Left kidney (tissue), 2 donors: Measurements from ENCODE around the gene FAM200C. TPM values are rescaled to one million over a fixed set of nuclear protein-coding genes. Genes with fewer than 3 reads are reported as not detected.

Experiments used
- DNase-seq: peaks from one replicate; pipeline ENCODE4 v3.0.0-alpha.2; 2013
- polyA plus RNA-seq: library from polyadenylated mRNA; unstranded; fragments of 120-200 nt; gene quantifications from one replicate; pipeline ENCODE4 v1.2.1, GENCODE V29; 2013; ENCODE audit not compliant: insufficient read length

FAM200C gene
- polyA plus RNA-seq, 1 donor, result 18.8 TPM

DNA sequence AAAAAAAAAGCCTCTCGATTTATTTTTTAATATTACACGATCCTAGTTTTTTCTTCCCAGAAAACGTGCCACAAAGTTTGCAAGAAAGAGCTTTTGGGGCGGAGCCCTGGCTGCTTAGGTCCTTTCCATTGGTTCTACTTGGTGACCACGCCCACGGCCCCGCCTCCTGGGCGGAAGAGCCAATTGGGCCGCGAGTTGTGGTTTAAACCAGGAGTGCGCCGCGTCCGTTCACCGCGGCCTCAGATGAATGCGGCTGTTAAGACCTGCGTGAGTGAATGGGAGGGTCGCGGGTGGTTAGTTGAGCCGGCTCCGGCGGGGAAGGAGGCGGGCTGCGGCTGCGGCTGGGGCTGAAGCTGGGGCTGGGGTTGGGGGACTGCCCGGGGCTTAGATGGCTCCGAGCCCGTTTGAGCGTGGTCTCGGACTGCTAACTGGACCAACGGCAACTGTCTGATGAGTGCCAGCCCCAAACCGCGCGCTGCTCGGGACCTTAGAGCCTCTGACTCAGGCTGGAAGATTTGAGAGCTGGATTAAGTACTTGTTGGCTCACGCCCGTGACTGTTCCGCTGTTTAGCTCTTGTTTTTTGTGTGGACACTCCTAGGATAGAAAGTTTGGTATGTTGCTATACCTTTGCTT lies 21.9 kb upstream of the FAM200C start, which contains the start of gene PTTG1:
Gene PTTG1, plus strand, starts transcription at position 231 of the 634 bp plus-strand sequence. CDS start 458 bp downstream, outside the sequence.
- DNase-seq, result peak; percentile 98

DNA sequence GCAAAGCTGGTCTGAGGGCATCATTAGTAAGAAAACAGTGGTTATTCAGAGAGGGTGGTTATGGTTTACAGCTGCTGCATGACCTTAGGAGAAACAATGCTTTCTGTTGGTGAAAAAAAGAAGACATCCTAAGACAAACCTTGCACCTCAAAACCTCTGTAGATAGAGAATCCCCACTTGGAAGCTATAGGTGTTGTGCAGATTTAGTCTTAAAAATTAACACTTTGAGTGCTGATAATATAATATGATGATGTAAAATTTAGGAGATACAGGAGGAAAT lies 20.4 kb upstream of the FAM200C start:
- no peak for DNase-seq

DNA sequence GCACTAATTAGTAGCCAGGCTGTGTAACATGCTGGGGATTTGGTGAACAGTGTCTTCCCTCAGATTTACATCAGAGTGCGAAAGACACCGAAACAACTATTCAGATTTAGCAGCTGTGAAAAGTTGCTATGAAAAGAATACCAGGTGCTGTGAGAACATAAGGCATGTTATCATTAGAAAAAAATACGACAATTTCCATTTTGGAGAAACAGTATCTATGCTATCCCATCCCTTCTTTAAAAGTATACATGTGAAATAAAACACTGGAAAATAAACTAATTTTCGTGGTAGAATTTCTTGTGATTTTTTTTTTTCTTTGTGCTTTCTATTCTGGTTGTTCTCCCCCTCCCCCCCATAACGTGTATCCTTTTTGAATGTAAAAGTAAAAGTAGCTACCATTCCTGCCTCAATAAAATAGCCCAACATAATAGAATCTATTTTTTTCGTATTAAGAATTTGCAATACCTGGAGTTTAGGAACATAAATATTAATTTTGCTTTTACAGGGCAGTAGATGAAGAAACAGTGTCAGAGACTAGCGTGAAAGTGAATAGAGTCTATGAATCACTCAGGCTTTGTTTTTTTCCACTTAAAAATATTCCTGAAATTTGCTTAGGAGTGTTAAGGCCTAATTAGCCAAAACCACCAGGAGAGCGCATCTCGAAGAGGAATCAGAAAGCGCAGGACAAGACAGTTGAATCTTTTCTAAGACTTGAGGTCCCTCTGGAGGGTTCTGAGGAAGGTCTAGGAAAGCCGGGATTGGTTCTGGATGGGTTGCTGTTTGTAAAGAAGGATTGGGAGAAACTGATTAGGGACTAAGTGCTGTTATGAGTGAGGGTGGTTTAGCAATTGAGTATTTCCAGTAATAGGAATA lies 19.8 kb upstream of the FAM200C start:
- DNase-seq, result no peak

DNA sequence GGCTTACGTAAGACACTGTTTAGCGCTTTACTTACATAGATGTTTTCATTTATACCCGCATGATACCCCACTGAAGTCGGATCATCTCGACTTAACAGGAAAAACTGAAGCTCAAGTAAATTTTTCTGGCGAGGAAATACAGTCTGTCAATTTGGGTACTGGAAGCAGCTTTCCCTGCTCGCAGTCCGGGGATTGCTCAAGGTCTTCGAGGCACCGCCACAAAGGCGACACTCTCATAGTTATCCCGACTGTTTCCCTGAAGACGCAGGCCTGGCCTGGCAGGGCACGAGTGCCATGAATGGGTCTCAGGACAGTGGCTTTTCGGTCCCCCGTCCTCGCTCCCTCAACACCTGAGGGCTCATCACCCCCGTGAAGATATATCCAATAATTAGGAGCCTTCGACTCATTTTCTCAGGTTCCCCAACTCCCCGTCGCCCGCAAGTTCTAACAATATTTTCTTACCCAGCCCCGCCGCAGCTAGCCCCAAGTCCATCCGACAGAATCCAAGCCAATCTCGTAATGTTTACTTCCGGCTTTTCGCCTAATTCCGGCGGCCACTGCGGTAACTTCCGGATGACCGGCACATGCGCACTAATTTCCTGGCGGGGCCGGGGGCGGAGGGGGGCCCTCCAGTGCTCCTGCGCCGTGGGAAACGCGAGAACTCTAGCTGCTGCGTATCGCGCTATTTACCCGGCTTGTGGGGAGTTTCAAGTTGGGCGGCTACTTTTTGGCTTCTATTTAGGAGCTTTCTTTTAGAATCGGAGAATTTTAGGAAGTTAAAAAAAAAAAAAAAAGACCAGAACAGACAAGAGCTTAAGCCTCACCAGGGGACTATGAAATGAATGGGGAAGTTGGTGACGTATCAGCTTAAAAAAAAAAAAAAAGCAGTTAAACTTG lies 19.0 kb upstream of the FAM200C start, which contains the start of gene SLU7:
Gene SLU7, minus strand, starts transcription at position 521 of the 897 bp plus-strand sequence. CDS start 3,787 bp downstream, outside the sequence.
- DNase-seq, result peak; percentile 94

DNA sequence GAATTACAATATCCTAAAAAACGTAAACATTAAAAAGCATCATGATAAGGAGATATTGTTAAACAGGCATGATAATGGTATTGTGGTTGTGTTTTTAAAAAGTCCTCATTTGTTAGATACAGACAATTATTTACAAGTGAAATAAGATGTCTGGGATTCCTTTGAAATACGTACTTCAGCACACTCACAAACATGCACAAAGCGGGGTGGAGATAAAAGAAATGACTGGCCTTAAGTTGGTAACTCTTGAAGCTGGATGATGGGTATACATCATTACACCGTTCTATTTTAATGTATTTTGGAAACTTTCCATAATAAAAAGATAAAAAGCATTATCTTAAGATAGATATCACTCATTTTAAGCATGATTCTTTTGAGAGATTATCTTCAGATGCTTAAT lies 1.0 kb downstream of the FAM200C start:
- DNase-seq, result no peak

DNA sequence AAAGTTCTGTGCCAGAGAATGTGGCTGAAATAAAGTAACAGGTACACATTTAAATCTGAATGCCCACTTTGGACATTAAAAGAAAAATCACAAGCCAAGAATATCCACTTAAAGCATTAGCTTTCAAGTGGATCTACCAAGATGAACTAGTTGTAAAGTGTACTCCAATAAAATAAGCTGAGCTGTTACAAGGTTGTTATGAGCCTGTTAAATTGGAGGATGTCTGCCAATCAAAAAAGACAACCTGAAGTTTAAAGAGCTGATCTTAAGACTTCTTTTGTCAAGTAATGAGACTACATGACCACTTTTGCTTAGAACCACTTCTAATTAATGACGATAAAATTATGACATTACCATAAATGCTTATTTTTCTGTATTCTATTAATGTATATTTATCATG lies 2.4 kb downstream of the FAM200C start:
- no peak for DNase-seq

DNA sequence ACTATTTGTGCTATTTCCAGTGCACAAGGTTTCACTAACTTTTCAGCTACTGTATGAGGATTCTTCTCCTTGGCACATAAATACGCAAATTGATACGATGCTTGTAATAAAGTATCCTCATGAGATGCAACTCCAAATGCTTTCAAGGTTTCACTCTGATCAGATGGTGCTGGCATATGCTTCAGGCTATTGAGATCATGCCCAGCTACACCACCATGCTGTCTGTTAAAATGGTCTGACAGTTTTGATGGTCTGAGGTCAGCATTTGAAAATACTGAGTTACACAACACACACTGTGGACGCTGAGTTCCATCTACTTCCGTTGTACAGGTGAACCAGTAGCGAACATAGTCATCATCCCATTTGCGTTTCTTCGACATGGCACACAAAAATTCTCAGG lies 4.7 kb downstream of the FAM200C start:
- DNase-seq, result no peak

DNA sequence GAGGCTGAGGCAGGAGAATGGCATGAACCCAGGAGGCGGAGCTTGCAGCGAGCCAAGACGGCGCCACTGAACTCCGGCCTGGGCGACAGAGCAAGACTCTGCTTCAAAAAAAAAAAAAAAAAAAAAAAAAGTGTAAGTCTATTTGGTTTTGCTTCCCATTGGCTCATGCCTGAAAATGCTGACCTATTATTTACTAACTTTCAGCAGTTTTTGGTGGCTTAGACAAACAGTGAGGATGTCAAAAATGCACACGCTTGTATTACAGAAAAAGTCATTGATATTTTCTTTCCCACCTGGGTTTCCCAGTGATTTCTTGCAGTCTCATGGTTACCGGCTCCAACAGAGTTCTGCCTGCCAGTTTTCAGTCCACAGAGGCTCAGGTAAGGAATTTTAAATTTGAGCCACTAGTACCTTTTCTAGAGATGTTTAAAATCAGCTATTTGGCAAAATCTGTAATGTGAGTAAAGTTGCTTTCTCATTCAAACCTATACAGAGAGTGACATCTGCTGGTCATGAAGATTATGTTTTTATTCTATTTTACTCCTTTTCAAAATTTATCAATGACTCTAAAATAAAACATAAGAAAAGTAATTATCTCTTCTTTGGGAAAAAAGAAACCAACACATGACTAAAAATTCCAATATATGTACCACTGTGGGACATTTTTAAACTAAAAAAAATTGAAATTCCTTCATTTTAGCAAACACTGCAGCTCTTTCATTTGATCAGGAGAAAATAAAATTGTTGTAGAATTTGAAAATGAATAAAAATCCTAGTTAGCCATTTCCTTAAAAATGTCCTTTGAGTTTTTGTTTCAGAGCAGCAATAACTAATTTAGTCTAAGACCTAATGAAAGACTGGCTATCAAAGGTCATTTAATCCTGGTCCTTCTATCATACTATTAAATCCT lies 8.8 kb downstream of the FAM200C start:
- no peak for DNase-seq

DNA sequence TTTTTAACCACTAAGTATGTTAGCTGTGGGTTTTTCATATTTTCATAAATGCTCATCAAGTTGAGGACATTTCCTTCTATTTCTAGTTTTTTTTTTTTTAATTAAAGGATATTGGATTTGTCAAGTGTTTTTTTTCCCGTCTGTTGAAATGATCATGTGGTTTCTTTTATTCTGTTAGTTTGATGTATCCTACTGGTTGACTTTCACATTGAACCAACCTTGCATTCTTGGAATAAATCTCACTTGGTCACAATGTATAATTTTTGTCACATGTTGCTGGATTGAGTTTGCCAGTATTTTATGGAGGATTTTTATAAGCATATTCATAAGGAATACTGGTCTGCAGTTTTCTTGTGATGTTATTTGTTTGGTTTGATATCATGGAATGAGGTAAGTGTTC lies 12.4 kb downstream of the FAM200C start:
- DNase-seq, result no peak

DNA sequence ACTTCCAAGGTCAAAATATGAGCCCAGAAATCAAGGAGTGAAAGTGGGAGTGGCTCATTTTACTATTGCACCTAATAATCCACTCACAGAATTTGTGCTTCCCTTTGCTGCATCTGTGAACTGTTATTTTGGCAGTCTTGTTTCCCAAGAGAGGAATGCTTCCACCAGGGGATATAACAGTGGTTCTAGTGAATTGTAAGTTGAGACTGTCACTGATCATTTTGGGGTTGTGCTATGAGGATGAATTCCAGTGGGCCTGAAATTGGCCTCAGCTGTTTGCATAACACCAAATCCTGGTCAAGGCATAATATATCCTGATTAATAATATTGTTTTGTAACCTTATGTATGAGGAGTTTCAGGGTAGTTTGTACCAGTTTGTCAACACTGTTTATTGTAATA lies 14.4 kb downstream of the FAM200C start:
- DNase-seq, result no peak

DNA sequence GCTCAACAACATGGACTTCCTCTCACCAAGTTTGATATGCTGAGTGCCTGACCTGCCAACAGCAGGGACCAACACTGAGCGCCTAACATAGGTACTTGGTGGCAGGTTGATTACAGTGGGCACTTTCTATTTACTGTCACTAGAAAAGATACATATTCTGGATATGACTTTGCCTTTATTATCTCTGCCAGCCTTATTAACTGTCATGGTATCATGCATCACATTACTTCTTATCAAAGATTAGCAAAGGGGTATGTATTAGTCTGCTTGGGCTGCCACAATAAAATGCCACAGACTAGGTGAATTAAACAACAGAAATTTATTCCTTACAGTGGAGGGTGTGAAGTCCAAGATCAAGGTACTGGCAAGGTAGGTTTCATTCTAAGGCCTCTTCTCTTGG lies 15.2 kb downstream of the FAM200C start:
- no peak for DNase-seq

DNA sequence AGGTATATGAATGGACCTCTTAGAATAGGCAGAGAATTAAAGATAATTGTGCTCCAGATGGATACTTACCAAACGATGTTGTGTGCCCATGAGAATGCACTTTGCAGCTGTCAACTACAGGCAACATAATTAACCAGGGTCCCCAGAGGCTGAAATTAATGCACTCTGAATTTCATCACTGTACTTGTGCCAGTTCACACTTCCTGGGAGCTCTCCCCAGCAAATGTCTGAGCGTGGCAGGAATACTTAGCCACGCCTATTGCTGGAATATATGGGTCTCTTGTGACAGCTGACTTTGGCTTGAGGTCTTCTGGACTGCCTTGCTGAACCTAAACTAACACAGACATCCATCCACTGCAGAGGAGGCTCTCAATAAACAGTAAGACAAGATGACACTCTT lies 17.5 kb downstream of the FAM200C start:
- DNase-seq, result no peak

DNA sequence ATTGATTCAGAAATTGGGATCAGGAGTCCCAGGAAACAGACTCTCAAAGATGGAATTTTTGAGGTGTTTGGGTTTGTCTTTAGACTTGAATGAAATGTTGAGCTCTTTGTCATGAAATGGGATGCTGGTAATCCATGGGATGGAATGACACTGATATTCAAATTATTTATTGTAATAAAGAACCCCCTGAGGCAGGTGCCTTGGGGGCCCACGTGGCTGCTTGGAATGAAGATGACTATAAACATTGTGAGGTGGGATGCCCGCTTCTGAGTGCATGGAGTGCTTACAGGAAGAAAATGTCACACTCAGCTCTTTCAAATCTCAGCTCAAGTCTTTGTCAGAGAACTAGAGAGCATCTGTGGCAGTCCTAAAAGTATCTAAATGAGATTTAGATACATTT lies 19.8 kb downstream of the FAM200C start:
- no peak for DNase-seq

DNA sequence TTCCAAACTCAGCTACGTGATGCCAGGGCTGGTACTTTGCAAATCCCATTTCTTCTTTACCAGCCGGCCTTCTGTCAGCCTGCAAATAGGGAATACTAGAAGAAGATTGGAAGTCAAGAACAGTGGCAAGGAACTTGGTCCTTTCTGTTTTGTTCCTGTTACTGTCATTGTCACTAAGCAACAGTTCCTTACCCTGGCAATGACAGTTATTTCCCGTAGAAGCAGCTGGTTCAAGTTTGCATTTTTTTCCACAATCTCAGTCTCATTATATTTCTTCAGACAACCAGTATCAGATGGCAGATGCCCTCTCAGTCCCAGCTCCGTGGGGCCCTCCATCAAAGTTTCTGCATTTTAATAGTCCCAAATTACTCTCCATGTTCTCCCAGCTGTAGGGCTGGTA lies 20.3 kb downstream of the FAM200C start:
- DNase-seq, result no peak

DNA sequence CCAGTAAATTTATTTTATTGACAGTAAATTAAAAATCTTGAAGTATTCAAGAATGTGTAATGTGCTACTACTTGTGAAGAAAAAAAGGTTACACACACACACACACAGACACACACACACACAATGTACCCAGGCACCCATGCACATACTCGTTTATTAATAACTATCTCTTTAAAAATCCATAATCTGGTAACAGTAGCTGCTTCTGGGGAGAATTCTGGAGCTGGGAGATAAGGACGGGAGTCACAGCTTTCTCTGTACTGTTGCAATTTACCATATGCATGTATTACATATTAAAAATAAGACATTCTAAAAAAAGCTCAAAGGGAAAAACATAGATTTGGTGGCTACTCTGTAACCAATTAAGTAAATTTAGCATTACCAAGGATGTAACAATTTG lies 21.5 kb downstream of the FAM200C start:
- DNase-seq, result no peak

DNA sequence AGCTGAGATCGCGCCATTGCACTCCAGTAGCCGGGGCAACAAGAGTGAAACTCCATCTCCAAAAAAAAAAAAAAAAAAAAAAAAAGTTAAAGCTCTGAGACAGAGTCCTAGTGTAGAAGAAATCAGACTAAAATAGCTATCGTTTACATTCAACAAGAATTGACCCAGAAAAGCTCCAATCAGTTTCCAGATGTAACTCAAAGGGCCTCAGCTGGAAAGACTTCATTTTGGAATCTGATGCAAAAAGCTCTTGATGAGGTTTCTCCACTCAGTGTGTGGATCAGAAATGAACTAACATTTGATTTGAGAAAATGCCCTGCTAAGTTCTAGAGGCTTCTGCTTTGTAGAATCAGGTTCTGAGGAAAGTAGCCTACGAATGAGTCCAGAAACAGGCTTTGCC lies 22.2 kb downstream of the FAM200C start:
- DNase-seq, result no peak

DNA sequence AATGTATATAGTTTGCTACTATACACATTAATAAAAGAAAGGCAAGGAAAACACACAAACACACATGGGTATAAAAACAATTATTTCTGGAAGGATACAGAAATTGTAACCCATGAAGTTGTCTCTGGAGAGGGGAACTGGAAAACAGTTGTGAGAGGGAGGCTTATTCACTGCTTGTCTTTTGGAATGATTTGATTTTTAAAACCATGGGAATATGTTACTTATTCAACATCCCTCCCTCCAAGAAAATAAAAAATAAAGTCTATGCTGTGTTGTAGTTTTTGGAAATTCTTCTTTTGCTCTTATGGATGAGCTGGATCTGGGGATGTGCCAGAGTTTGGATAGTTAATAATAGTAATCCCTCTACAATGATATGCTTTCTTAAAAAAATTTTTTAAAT lies 23.4 kb downstream of the FAM200C start:
- no peak for DNase-seq

DNA sequence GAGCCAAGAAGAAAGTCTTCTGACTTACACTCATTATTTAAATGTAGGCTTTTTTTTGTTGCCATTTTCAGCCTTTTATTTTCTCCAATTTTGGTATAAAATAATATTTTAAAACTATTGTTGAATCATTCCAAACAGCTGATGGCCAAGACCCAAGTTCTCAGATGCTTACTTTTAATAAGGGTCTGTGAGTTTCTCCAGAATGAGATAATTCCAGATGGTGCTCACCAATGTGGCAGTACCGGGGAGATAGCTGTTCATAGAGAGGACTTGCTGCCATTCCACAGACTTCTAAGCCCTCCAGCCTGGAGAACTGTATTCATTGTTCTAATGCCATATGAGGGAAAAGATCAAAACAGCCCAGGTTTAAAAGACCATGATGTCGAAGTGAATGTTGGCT lies 24.2 kb downstream of the FAM200C start:
- DNase-seq, result no peak

DNA sequence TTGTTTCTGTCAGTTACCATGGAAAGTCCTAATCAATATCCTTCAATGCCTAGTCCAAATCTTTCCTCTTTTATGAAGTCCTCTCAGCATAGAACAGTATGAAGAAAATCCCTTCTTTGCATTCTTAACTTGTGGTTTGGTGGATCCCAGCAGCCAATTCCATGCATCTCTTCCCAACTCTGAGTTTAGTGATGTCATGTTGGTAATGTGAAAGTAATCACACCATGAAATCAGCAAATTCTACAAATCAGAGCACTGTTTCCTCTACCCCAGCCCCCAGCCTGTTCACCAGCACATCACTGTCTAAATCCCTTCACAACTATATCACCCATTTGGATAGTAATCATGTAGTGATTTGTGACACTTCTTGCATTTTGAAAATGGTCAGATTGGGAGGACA lies 24.7 kb downstream of the FAM200C start:
- no peak for DNase-seq

DNA sequence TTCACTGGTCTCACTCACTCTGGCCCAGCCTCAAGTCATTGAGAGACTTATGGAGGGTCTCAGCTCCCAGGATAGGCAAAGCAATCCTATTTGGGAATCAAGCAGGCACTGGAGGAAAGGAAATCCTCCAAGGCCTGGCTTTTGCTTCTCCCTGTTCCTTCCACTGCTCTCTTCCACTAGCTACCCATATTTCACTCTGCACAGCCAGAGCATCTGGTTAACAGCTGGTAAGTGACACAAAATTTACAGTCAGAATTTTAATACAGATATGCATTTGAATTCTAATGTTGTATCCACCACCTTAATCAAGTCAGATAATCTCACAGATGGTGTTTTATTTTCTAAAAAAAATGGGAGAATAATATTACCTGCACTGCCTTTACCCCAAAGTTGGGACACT lies 28.6 kb downstream of the FAM200C start:
- DNase-seq, result no peak

DNA sequence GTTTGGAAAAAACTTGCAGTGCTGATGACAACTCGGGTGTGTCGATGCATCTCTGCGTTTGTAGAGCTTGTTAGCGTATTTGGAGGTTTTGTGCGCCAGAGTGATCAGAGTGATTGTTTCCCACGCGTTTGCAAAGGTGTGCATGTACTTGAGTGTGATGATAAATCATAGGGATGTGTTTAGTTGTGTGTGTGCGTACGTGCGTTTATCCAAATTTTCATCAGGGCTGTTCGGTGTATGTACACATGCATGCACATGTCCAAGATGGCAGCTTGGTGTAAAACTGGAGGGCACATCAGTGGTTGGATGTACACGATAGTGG lies 29.2 kb downstream of the FAM200C start:
- DNase-seq, result no peak
